Adrenal gland (tissue), 12 donors: ENCODE data around the gene CLIC6. TPM values are rescaled to one million over a fixed set of nuclear protein-coding genes. Genes with fewer than 3 reads are reported as not detected.
A peak's percentile ranks its signal among the peaks of the same experiment; 100 is the strongest.

ENCODE experiments used
- DNase-seq, 7 donors: peaks; one replicate each; pipeline ENCODE4 v3.0.0-alpha.2; 2019 to 2020
- H3K27ac ChIP-seq, 5 donors: fragments of 200-600 bp; sonication (generic) in 4 of 5; 1 replicate in 3 of 5; 2 replicates in 2 of 5; pipeline versions ENCODE4 v1.5.1 to v1.8.0; 2016 to 2020; ENCODE audit warnings: mild to moderate bottlenecking in 1 of 5
- H3K27me3 ChIP-seq: fragments of 200-600 bp; 2 replicates; pipeline ENCODE4 v1.8.0; 2021
- H3K36me3 ChIP-seq, 2 donors: fragments of 200-600 bp; replicated peaks in 1 of 2; 1 replicate in 1 of 2; 2 replicates in 1 of 2; pipeline versions ENCODE4 v1.5.1 to v1.8.0; 2018 to 2022
- H3K4me1 ChIP-seq, 2 donors: fragments of 200-600 bp; replicated peaks in 1 of 2; 1 replicate in 1 of 2; 2 replicates in 1 of 2; pipeline versions ENCODE4 v1.5.1 to v1.8.0; 2018 to 2021
- H3K4me3 ChIP-seq, 4 donors: fragments of 200-600 bp; sonication (generic) in 3 of 4; one replicate each; pipeline ENCODE4 v1.5.1; 2016 to 2018
- H3K9me3 ChIP-seq, 3 donors: fragments of 200-600 bp; sonication (generic) in 1 of 3; replicated peaks in 1 of 3; 1 replicate in 2 of 3; 2 replicates in 1 of 3; pipeline versions ENCODE4 v1.5.1 to v1.8.0; 2016 to 2021
- CTCF ChIP-seq, 6 experiments: fragments of 450-650 bp in 4 of 6; fragments of 200-600 bp in 2 of 6; sonication (generic) in 1 of 6; IDR thresholded peaks; 1 replicate in 5 of 6; 2 replicates in 1 of 6; pipeline versions ENCODE4 v1.5.1 to v1.8.0; 2016 to 2021; ENCODE audit warnings: antibody characterized with exemption in 6 of 6, mild to moderate bottlenecking in 2 of 6, moderate library complexity in 1 of 6
- POLR2A ChIP-seq, 2 donors: fragments of 450-650 bp; IDR thresholded peaks; one replicate each; pipeline ENCODE4 v1.6.1; 2017; ENCODE audit warnings: antibody characterized with exemption in 2 of 2, mild to moderate bottlenecking in 2 of 2, moderate library complexity in 1 of 2
- WGBS, 4 donors: extraction: QIAGEN DNeasy Blood & Tissue Kit in 2 of 4; methylation state at CpG; one replicate each; pipeline versions ENCODE4 v1.1.5 to v1.1.7; 2013 to 2017; 5-methylcytosine and 5-hydroxymethylcytosine counted together
- intact Hi-C, 2 donors: fragments of 100-400 bp; cut with DNase I; formaldehyde crosslinking; loops; one replicate each; pipeline versions ENCODE4 v1.14.1 to v1.15.0; 2022 to 2023
- polyA plus RNA-seq, 3 donors: library from polyadenylated mRNA; stranded (reverse); fragments of 200-250 nt in 2 of 3; fragments of 350-450 nt in 1 of 3; fragmentation: Illumina TruSeq in 1 of 3; extraction: RNeasy Lipid Tissue Mini Kit (QIAGEN cat#74804) in 1 of 3; gene quantifications; one replicate each; pipeline ENCODE4 v1.2.3, GENCODE V29; 2013 to 2014
- total RNA-seq, 9 donors: library from RNA; depleted of rRNA in 4 of 9; stranded (reverse); fragments of >200 nt in 4 of 9; fragments of 120-200 nt in 1 of 9; fragmentation: NEBNext Ultra II Directional in 1 of 9; extraction: Animal tissue kit (Norgen Biotek cat#: 25700) in 1 of 9; gene quantifications; one replicate each; pipeline versions ENCODE4 v1.1.0 to v1.2.4, GENCODE V29; 2013 to 2023
- donor health status: healthy with polysubstance abuse.
- donor health status: Bipolar disorder and iron deficiency.
- donor health status: DM: yes; HTN: yes; CAD: no.
- donor health status: DM: no; HTN: no; CAD: no.
- donor health status: DM: no; HTN: no; CAD: no.
- donor health status: DM: yes; HTN: yes; CAD: no.

The CLIC6 gene
- total and polyA plus RNA-seq, 12 donors, result 0.07 to 0.41 (median 0.24) TPM; not detected in 5

DNA sequence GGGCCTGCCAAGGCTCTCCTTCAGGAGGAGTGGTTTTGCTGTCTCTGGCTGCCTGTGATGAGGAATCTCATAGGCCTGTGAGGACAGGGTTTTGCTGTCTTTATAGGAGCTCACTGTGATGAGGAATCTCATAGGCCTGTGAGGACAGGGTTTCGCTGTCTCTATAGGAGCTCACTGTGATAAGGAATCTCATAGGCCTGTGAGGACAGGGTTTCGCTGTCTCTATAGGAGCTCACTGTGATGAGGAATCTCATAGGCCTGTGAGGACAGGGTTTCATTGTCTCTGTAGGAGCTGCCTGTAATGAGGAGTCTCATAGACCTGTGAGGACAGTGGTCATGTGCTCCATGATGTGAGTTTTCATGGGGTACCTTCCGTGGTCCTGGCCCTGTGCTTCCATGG lies 29.0 kb downstream of the CLIC6 start:
- TF ChIP-seq CTCF (IDR thresholded peaks at IDR 0.05) (no peak), POLR2A (IDR thresholded peaks at IDR 0.05) (no peak)
- Histone ChIP-seq H3K9me3 (no peaks in the 10 kb centered on the region), H3K27me3 (peaks cover 4% of the 10 kb centered on the region), H3K27ac (no peak overlapping the region), H3K36me3 (no peaks in the 10 kb centered on the region), H3K4me1 (no peaks in the 10 kb centered on the region), H3K4me3 (no peak overlapping the region)
- intact Hi-C loops, result no loop called here
- WGBS, 4 donors, result 93 to 100% (median 96%) methylated on average over 3 of the region's 3 CpGs
- DNase-seq, result peak in 1 of 7 donors; percentile 1

DNA sequence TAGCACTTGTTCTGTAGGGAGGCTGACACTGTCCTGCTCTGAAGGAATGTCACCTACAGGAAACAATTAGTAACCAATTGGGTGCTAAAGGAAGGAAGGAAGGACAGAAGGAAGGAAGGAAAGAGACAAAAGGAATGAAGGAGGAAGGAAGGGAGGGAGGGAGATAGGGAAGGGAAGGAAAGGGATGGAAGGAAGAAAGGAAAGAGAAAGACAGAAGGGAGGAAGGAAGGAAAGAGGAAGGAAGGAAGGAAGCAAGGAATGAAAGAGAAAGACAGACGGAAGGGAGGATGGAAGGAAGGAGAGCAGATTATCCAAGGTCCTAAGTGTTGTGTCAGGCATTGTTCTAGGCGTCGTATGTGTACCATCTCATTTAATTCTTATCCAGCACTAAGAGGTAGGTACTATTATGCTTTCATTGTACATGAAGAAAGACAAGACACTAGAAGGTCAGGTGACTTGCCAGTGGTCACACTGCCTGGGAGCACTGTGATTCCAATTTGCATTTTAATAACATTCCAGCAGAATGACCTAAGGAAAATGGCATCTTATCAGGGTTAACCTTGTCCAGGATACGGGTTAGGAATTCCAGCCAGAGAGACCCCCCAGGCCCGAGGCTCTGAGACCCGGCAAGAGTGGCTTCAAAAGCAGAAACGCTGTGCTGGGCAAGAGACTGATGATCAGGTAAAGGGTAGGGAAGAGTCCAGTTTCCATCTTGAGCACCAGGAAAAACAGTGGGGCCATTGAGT lies 29.6 kb downstream of the CLIC6 start:
- H3K4me1 ChIP-seq, result no peaks in the 10 kb centered on the region
- DNase-seq, result peak in 1 of 7 donors; percentile 4
- H3K27ac ChIP-seq, result no peak overlapping the region
- H3K4me3 ChIP-seq, result no peak overlapping the region
- H3K36me3 ChIP-seq, result no peaks in the 10 kb centered on the region
- H3K9me3 ChIP-seq, result no peaks in the 10 kb centered on the region
- 54 to 79% (median 70%) methylated on average over 7 of the region's 7 CpGs for WGBS, 4 donors
- TF ChIP-seq POLR2A (IDR thresholded peaks at IDR 0.05), result no peak
- peaks cover 5% of the 10 kb centered on the region for H3K27me3 ChIP-seq
- intact Hi-C loops, result no loop called here

DNA sequence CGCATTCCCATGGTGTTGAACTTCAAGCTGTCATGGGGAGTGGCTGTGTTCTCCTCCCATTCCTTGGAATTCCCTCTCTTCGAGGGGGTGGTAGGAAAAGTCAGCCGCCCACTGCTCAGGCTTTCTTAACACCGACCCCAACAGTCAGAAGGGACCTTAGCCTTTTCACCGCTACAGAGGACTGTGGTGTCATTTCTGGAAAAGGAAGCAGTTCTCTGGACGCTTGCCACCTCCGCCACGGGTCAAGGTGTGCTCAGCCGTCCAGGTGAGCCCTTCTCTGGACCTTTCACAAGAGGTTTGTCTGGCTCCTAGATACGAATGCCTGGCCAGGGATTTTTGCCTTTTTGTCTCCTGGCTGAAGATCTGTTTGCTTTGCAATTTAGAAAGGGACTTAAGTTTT lies 31.8 kb downstream of the CLIC6 start:
- intact Hi-C loops, result no loop called here
- no peak for DNase-seq
- no peaks in the 10 kb centered on the region for H3K36me3 ChIP-seq
- TF ChIP-seq POLR2A (IDR thresholded peaks at IDR 0.05), result no peak
- no peak for TF ChIP-seq CTCF (IDR thresholded peaks at IDR 0.05)
- peaks cover 10% of the 10 kb centered on the region for H3K27me3 ChIP-seq
- H3K4me3 ChIP-seq, result no peak overlapping the region
- no peak overlapping the region for H3K27ac ChIP-seq
- WGBS, 4 donors, result 79 to 84% (median 82%) methylated on average over 10 of the region's 10 CpGs
- H3K9me3 ChIP-seq, result no peaks in the 10 kb centered on the region
- H3K4me1 ChIP-seq, result no peaks in the 10 kb centered on the region

GRCh38 chr21:34701726-34702125 lies 32.9 kb downstream of the CLIC6 start:
- intact Hi-C loops, result no loop called here
- no peak for TF ChIP-seq POLR2A (IDR thresholded peaks at IDR 0.05)
- TF ChIP-seq CTCF (IDR thresholded peaks at IDR 0.05), result no peak
- no peaks in the 10 kb centered on the region for H3K4me1 ChIP-seq
- no peak overlapping the region for H3K4me3 ChIP-seq
- no peaks in the 10 kb centered on the region for H3K36me3 ChIP-seq
- DNase-seq, result no peak
- 85 to 91% (median 91%) methylated on average over 7 to 8 of the region's 8 CpGs for WGBS, 4 donors
- H3K27ac ChIP-seq, result no peak overlapping the region
- peaks cover 10% of the 10 kb centered on the region for H3K27me3 ChIP-seq
- H3K9me3 ChIP-seq, result no peaks in the 10 kb centered on the region
